BE2C (cell line): Measurements from ENCODE around the gene ZNF79.
A peak's percentile ranks its signal among the peaks of the same experiment; 100 is the strongest.

Source experiments
- DNase-seq: peaks from one replicate; pipeline ENCODE4 v3.0.0-alpha.2; 2020
- H3K27me3 ChIP-seq: fragments of 250-450 bp; sonication (Bioruptor Pico); 2 replicates; pipeline ENCODE4 v1.5.1; 2020; ENCODE audit warnings: mild to moderate bottlenecking
- H3K36me3 ChIP-seq: fragments of 250-450 bp; sonication (Bioruptor Pico); 2 replicates; pipeline ENCODE4 v1.5.1; 2020; ENCODE audit warnings: mild to moderate bottlenecking
- H3K4me1 ChIP-seq: fragments of 250-450 bp; sonication (Bioruptor Pico); 2 replicates; pipeline ENCODE4 v1.5.1; 2020
- H3K4me3 ChIP-seq: 2 replicates; pipeline ENCODE4 v1.5.1; 2011; ENCODE audit warnings: low read depth, low read length
- H3K9me3 ChIP-seq: fragments of 250-450 bp; sonication (Bioruptor Pico); 2 replicates; pipeline ENCODE4 v1.5.1; 2020
- TF ChIP-seq, protein P1 (sequence below): IDR thresholded peaks from 2 replicates; pipeline ENCODE4 v1.5.1; 2012; ENCODE audit warnings: mild to moderate bottlenecking, low read depth, low read length

The ZNF79 gene

GRCh38 chr9:127396808-127397645 lies 27.2 kb upstream of the ZNF79 start, which contains the start of gene SLC2A8:
Gene SLC2A8, plus strand, starts transcription at chr9:127397169. Its CDS starts 62 bp downstream, at chr9:127397231.
- peaks cover 9% of the 10 kb centered on the region for H3K4me1 ChIP-seq
- peak; percentile 99 for DNase-seq
- H3K4me3 ChIP-seq = peak within 1 kb of the TSS; percentile 66
- no peaks in the 10 kb centered on the region for H3K9me3 ChIP-seq
- no peaks in the 10 kb centered on the region for H3K27me3 ChIP-seq
- TF ChIP-seq, protein P1, sequence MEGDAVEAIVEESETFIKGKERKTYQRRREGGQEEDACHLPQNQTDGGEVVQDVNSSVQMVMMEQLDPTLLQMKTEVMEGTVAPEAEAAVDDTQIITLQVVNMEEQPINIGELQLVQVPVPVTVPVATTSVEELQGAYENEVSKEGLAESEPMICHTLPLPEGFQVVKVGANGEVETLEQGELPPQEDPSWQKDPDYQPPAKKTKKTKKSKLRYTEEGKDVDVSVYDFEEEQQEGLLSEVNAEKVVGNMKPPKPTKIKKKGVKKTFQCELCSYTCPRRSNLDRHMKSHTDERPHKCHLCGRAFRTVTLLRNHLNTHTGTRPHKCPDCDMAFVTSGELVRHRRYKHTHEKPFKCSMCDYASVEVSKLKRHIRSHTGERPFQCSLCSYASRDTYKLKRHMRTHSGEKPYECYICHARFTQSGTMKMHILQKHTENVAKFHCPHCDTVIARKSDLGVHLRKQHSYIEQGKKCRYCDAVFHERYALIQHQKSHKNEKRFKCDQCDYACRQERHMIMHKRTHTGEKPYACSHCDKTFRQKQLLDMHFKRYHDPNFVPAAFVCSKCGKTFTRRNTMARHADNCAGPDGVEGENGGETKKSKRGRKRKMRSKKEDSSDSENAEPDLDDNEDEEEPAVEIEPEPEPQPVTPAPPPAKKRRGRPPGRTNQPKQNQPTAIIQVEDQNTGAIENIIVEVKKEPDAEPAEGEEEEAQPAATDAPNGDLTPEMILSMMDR = peak; percentile 6; the same call in 1 of the 2 replicates
- no peaks in the 10 kb centered on the region for H3K36me3 ChIP-seq

DNA sequence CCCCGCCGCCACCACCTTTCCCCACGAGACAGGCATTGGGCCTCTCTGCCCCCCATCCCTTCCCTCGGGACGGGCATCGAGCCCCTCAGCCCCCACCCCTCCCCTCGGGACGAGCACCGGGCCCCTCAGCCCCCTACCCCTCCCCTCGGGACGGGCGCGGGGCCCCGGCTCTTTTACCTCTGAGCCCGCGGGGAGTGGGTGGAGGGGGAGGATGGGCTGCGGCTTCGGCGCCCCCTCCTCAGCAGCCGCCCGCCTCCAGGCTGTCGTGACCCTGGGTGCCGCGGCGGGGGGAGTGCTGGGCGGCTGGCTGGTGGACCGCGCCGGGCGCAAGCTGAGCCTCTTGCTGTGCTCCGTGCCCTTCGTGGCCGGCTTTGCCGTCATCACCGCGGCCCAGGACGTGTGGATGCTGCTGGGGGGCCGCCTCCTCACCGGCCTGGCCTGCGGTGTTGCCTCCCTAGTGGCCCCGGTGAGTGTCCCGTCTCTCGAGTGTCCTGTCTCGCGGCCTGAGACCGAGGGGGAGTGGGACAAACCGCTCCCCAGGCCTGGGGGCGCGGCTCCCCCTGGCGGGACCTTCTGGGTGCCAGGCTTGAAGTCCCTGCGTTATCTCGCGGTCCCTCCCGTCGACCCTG lies 26.4 kb upstream of the ZNF79 start:
- Histone ChIP-seq H3K4me1 (peaks cover 9% of the 10 kb centered on the region), H3K9me3 (no peaks in the 10 kb centered on the region), H3K4me3 (peak overlapping the region; percentile 53), H3K36me3 (no peaks in the 10 kb centered on the region), H3K27me3 (no peaks in the 10 kb centered on the region)
- DNase-seq = peak; percentile 76
- TF ChIP-seq, protein P1 = peak; percentile 64

- Histone ChIP-seq H3K27me3 (no peaks in the 10 kb centered on the region), H3K4me1 (peaks cover 9% of the 10 kb centered on the region), H3K9me3 (no peaks in the 10 kb centered on the region), H3K4me3 (peak overlapping the region; percentile 53), H3K36me3 (no peaks in the 10 kb centered on the region)
- DNase-seq = no peak
- TF ChIP-seq, protein P1 = no peak
Measured at GRCh38 chr9:127398275-127398647, 25.9 kb upstream of the ZNF79 start.

DNA sequence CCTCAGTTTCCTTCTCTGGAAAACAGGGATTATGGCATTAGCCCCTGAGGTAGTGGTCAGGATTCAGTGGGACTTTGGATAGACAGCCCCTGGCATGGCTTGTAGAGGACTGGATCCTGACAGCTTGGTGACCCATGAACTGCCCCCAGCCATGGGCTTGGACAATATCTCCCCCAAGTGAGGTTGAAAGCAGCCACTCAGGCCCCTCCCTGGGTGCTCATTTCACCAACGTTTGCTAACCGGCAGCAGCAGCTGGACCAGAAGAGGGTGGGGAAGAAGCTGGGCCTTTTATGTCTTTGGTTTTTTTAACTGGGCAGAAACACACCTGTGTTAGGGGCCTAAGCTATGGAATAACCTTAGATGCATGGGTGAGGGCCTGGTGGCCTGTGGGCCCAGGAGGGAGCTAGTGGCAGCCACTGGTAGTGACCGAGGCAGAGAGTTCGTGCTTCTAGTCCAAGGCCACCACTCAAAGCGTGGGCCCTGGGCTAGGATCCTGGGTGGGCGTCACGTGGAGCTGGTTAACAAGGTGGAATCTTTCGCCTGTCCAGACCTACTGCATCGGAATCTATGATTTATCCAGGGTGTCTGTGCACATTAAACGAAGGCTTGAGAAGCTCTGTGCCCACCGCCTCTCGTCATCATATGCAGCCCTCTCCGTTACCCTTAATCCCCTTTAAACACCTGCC lies 25.3 kb upstream of the ZNF79 start:
- H3K27me3 ChIP-seq = no peaks in the 10 kb centered on the region
- H3K36me3 ChIP-seq = peaks cover 3% of the 10 kb centered on the region
- no peak for DNase-seq
- peaks cover 9% of the 10 kb centered on the region for H3K4me1 ChIP-seq
- H3K4me3 ChIP-seq = no peak overlapping the region
- TF ChIP-seq, protein P1 = no peak
- no peaks in the 10 kb centered on the region for H3K9me3 ChIP-seq

DNA sequence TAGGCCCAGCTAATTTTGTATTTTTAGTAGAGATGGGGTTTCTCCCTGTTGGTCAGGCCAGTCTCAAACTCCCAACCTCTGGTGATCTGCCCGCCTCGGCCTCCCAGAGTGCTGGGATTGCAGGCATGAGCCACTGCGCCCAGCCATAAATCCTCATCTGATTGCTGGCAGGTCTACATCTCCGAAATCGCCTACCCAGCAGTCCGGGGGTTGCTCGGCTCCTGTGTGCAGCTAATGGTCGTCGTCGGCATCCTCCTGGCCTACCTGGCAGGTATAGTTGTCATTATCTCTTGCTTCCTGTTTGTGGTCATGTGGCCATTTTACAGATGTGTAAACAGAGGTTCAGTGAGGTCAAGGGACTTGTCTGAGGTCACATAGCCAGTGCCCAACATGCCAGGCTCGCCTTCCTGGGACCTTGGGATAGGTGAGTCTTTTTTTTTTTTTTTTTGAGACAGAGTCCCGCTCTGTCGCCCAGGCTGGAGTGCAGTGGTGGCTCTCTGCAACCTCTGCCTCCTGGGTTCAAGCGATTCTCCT lies 24.4 kb upstream of the ZNF79 start:
- Histone ChIP-seq H3K27me3 (no peaks in the 10 kb centered on the region), H3K36me3 (peaks cover 10% of the 10 kb centered on the region), H3K9me3 (no peaks in the 10 kb centered on the region), H3K4me3 (no peak overlapping the region), H3K4me1 (peaks cover 9% of the 10 kb centered on the region)
- TF ChIP-seq, protein P1 = no peak
- no peak for DNase-seq
